IMR-90 (cell line): ENCODE data around the gene FPR3. TPM values are rescaled to one million over a fixed set of nuclear protein-coding genes. Genes with fewer than 3 reads are reported as not detected.

Experiments
- ATAC-seq: fragments of 200-7000 bp; cut with Tn5 transposase; 2 replicates; pipeline ENCODE4 v1.9.1; 2020; ENCODE audit warnings: low read depth, mild to moderate bottlenecking, moderate library complexity
- BruUV-seq: library from RNA; stranded (reverse); fragments of 400-500 nt; replicated peaks from 2 replicates; lab custom pipeline; 2021; lab: Mats Ljungman, UMichigan
- CTCF ChIA-PET: fragments of 300-600 bp; formaldehyde crosslinking; extraction: SDS; loops from one replicate; lab custom pipeline; 2021; ENCODE audit warnings: antibody characterized with exemption; lab: Yijun Ruan, JAX
- POLR2A ChIA-PET: fragments of 300-600 bp; sonication (Branson Sonifier 250); formaldehyde crosslinking; loops from one replicate; lab custom pipeline; 2022; ENCODE audit warnings: antibody characterized with exemption; ENCODE audit not compliant: unreplicated experiment; lab: Charles Lee
- DNase-seq: peaks from one replicate; pipeline ENCODE4 v3.0.0; 2013
- H2AFZ ChIP-seq: replicated peaks from 2 replicates; pipeline ENCODE3; 2013; ENCODE audit warnings: low read length, mild to moderate bottlenecking; ENCODE audit not compliant: poor library complexity
- H2AK5ac ChIP-seq: 2 replicates; pipeline ENCODE4 v1.6.1; 2013; ENCODE audit warnings: low read depth, low read length, inconsistent platforms
- H2AK9ac ChIP-seq: replicated peaks from 2 replicates; pipeline ENCODE3; 2013; ENCODE audit warnings: mild to moderate bottlenecking, low read depth, low read length, moderate library complexity; ENCODE audit not compliant: poor library complexity
- H2BK120ac ChIP-seq: 2 replicates; pipeline ENCODE4 v1.6.1; 2013; ENCODE audit warnings: low read depth, low read length, inconsistent platforms
- H2BK15ac ChIP-seq: 3 replicates; pipeline ENCODE4 v1.6.1; 2013; ENCODE audit warnings: low read depth, low read length, inconsistent platforms
- H2BK20ac ChIP-seq: 2 replicates; pipeline ENCODE4 v1.6.1; 2013; ENCODE audit warnings: low read depth, mild to moderate bottlenecking, inconsistent platforms, low read length, moderate library complexity
- H2BK5ac ChIP-seq: 2 replicates; pipeline ENCODE4 v1.6.1; 2013; ENCODE audit warnings: mild to moderate bottlenecking, low read depth, low read length, inconsistent platforms; ENCODE audit not compliant: poor library complexity, severe bottlenecking
- H3K14ac ChIP-seq: replicated peaks from 2 replicates; pipeline ENCODE4 v1.6.1; 2013; ENCODE audit warnings: low read depth, low read length, inconsistent platforms
- H3K18ac ChIP-seq: 2 replicates; pipeline ENCODE4 v1.6.1; 2013; ENCODE audit warnings: low read depth, low read length, control low read depth
- H3K23ac ChIP-seq: 2 replicates; pipeline ENCODE4 v1.6.1; 2013; ENCODE audit warnings: low read depth, low read length, inconsistent platforms
- H3K27ac ChIP-seq: 2 replicates; pipeline ENCODE4 v1.5.1; 2013; ENCODE audit warnings: mild to moderate bottlenecking, control low read depth, low read length; ENCODE audit not compliant: insufficient read depth
- H3K27me3 ChIP-seq: 2 replicates; pipeline ENCODE4 v1.6.1; 2013; ENCODE audit warnings: low read length; ENCODE audit not compliant: control insufficient read depth, insufficient read depth
- H3K36me3 ChIP-seq: 2 replicates; pipeline ENCODE4 v1.6.1; 2013; ENCODE audit warnings: low read length, mixed read lengths; ENCODE audit not compliant: control insufficient read depth, insufficient read depth
- H3K4ac ChIP-seq: 2 replicates; pipeline ENCODE4 v1.6.1; 2013; ENCODE audit warnings: low read depth, low read length, inconsistent platforms
- H3K4me1 ChIP-seq: 2 replicates; pipeline ENCODE4 v1.6.1; 2013; ENCODE audit warnings: low read length, mixed read lengths; ENCODE audit not compliant: control insufficient read depth, insufficient read depth
- H3K4me2 ChIP-seq: 2 replicates; pipeline ENCODE4 v1.6.1; 2013; ENCODE audit warnings: low read depth, mild to moderate bottlenecking, control low read depth, low read length, moderate library complexity
- H3K4me3 ChIP-seq: 2 replicates; pipeline ENCODE4 v1.5.1; 2013; ENCODE audit warnings: low read depth, mild to moderate bottlenecking, control low read depth, low read length, moderate library complexity; ENCODE audit not compliant: insufficient read depth
- H3K56ac ChIP-seq: 2 replicates; pipeline ENCODE4 v1.6.1; 2013; ENCODE audit warnings: low read length, inconsistent platforms; ENCODE audit not compliant: insufficient read depth; ENCODE audit errors: extremely low read depth
- H3K79me1 ChIP-seq, 2 experiments: 2 replicates each; pipeline ENCODE4 v1.6.1; 2013; ENCODE audit warnings: low read length in 2 of 2, inconsistent platforms in 1 of 2, low read depth in 1 of 2
- H3K9ac ChIP-seq: 2 replicates; pipeline ENCODE4 v1.6.1; 2013; ENCODE audit warnings: low read depth, low read length, control low read depth
- H3K9me1 ChIP-seq: 2 replicates; pipeline ENCODE4 v1.6.1; 2013; ENCODE audit warnings: low read length, inconsistent platforms; ENCODE audit not compliant: insufficient read depth
- H3K9me3 ChIP-seq: 2 replicates; pipeline ENCODE4 v1.6.1; 2013; ENCODE audit warnings: low read length; ENCODE audit not compliant: control insufficient read depth, insufficient read depth
- H4K20me1 ChIP-seq: 2 replicates; pipeline ENCODE4 v1.6.1; 2013; ENCODE audit warnings: low read length, inconsistent platforms; ENCODE audit not compliant: insufficient read depth
- H4K5ac ChIP-seq: 2 replicates; pipeline ENCODE4 v1.6.1; 2013; ENCODE audit warnings: mild to moderate bottlenecking, low read depth, low read length, control low read depth
- H4K8ac ChIP-seq, 2 experiments: 2 replicates each; pipeline ENCODE4 v1.6.1; 2013; ENCODE audit warnings: low read depth in 2 of 2, low read length in 2 of 2, control low read depth in 1 of 2, inconsistent platforms in 1 of 2
- H4K91ac ChIP-seq: 2 replicates; pipeline ENCODE4 v1.6.1; 2013; ENCODE audit warnings: low read depth, low read length, inconsistent platforms; ENCODE audit not compliant: insufficient read depth
- CEBPB ChIP-seq: IDR thresholded peaks from 2 replicates; pipeline ENCODE4 v1.6.1; 2012; ENCODE audit warnings: low read depth, low read length, improper control_type of control experiment
- CTCF ChIP-seq: conservative IDR thresholded peaks from 2 replicates; pipeline ENCODE4 v1.5.1; 2012; ENCODE audit warnings: mild to moderate bottlenecking, low read depth, low read length, improper control_type of control experiment
- MAFK ChIP-seq: IDR thresholded peaks from 2 replicates; pipeline ENCODE4 v1.6.1; 2012; ENCODE audit warnings: low read depth, low read length, improper control_type of control experiment
- MXI1 ChIP-seq: IDR thresholded peaks from 2 replicates; pipeline ENCODE4 v1.6.1; 2012; ENCODE audit warnings: low read depth, mild to moderate bottlenecking, low read length, moderate library complexity, borderline replicate concordance
- NFE2L2 ChIP-seq: fragments of 150-350 bp; IDR thresholded peaks from 2 replicates; pipeline ENCODE4 v1.6.1; 2016; ENCODE audit warnings: low read depth, mild to moderate bottlenecking, low read length
- POLR2A ChIP-seq: IDR thresholded peaks from 2 replicates; pipeline ENCODE4 v1.6.1; 2012; ENCODE audit warnings: mild to moderate bottlenecking, low read depth, low read length
- RAD21 ChIP-seq: IDR thresholded peaks from 2 replicates; pipeline ENCODE4 v1.6.1; 2012; ENCODE audit warnings: low read length, improper control_type of control experiment
- RCOR1 ChIP-seq: IDR thresholded peaks from 2 replicates; pipeline ENCODE4 v1.6.1; 2012; ENCODE audit warnings: mild to moderate bottlenecking, low read length, improper control_type of control experiment; ENCODE audit not compliant: insufficient replicate concordance
- RFX5 ChIP-seq: IDR thresholded peaks from 2 replicates; pipeline ENCODE4 v1.8.0; 2012; ENCODE audit warnings: low read depth, mild to moderate bottlenecking, low read length, moderate library complexity
- SMC3 ChIP-seq: fragments of 150-350 bp; IDR thresholded peaks from 2 replicates; pipeline ENCODE4 v1.6.1; 2016; ENCODE audit warnings: low read depth, mild to moderate bottlenecking, antibody characterized with exemption, low read length, moderate library complexity
- USF2 ChIP-seq: fragments of 150-350 bp; IDR thresholded peaks from 2 replicates; pipeline ENCODE4 v1.6.1; 2017; ENCODE audit warnings: mild to moderate bottlenecking, antibody characterized with exemption, low read length, low read depth
- WGBS, 2 experiments: methylation state at CpG; one replicate each; pipeline versions ENCODE4 v1.1.5 to v1.1.7; 2013; ENCODE audit warnings: missing lambda C conversion rate in 2 of 2; ENCODE audit not compliant: insufficient read length in 1 of 2; ENCODE audit errors: extremely low coverage in 2 of 2; 5-methylcytosine and 5-hydroxymethylcytosine counted together
- dilution Hi-C: fragments of 300-500 bp; cut with HindIII; formaldehyde crosslinking; loops from one replicate; pipeline ENCODE4 v1.14.3; 2018; ENCODE audit warnings: low sequenced_read_pairs; ENCODE audit not compliant: unreplicated experiment
- in situ Hi-C: fragments of 300-500 bp; cut with MboI; formaldehyde crosslinking; loops from 3 replicates; pipeline ENCODE4 v1.14.3; 2019; ENCODE audit warnings: low sequenced_read_pairs, inconsistent platforms, mixed read lengths
- intact Hi-C: fragments of 100-400 bp; cut with micrococcal nuclease; formaldehyde crosslinking; loops from 2 replicates; pipeline ENCODE4 v1.10.0; 2022
- polyA plus RNA-seq, 3 experiments: library from polyadenylated mRNA; depleted of rRNA; stranded (reverse); fragments of >200 nt; gene quantifications; 2 replicates each; pipeline ENCODE4 v1.2.3, GENCODE V29; 2012; ENCODE audit warnings: low replicate concordance in 1 of 3
- total RNA-seq: library from RNA; depleted of rRNA; stranded (reverse); fragments of >200 nt; gene quantifications from 2 replicates; pipeline ENCODE4 v1.2.3, GENCODE V29; 2012

Gene FPR3
- total and polyA plus RNA-seq, 2 of the 4 experiments (the other 2 are of a cell fraction) = not detected

GRCh38 chr19:51796195-51796679 lies 1.3 kb downstream of the FPR3 start:
- ATAC-seq (no peak), DNase-seq (no peak)
- Histone ChIP-seq H2BK15ac (no peak overlapping the region), H2AK5ac (no peak overlapping the region), H4K5ac (no peak overlapping the region), H4K91ac (no peak overlapping the region), H2AK9ac (no peak overlapping the region), H2BK5ac (no peak overlapping the region), H3K56ac (no peak overlapping the region), H4K20me1 (no peaks in the 10 kb centered on the region), H3K27me3 (no peaks in the 10 kb centered on the region), H2BK120ac (no peak overlapping the region), H3K18ac (no peak overlapping the region), H3K9me1 (no peaks in the 10 kb centered on the region), H3K4me2 (no peak overlapping the region), H3K79me1 (no peaks in the 10 kb centered on the region), H3K9me3 (peaks cover 2% of the 10 kb centered on the region; the same call in 1 of the 2 replicates), H3K27ac (no peak overlapping the region), H3K14ac (no peak overlapping the region), H3K36me3 (no peaks in the 10 kb centered on the region), H3K9ac (no peak overlapping the region), H2BK20ac (no peak overlapping the region), H3K4me1 (peaks cover 5% of the 10 kb centered on the region), H3K4ac (no peak overlapping the region), H2AFZ (no peak overlapping the region), H4K8ac (no peak overlapping the region), H3K23ac (no peak overlapping the region), H3K4me3 (no peak overlapping the region)
- intact Hi-C loops (no loop called here), dilution Hi-C loops (no loop called here), in situ Hi-C loops (no loop called here)
- no TSS peak for BruUV-seq
- ChIA-PET CTCF (interaction anchor here (0.8 kb wide), 1 partner anchor 18 kb away, joined by 3 read pairs; no protein-coding TSS in a partner anchor), POLR2A (no interaction called here)
- WGBS, 2 experiments = no CpG with 5 or more reads among the region's 8 CpGs
- no peak for TF ChIP-seq USF2
- no peak for TF ChIP-seq SMC3
- TF ChIP-seq CEBPB = no peak
- TF ChIP-seq RAD21 = no peak
- no peak for TF ChIP-seq NFE2L2
- no peak for TF ChIP-seq RCOR1
- no peak for TF ChIP-seq RFX5
- no peak for TF ChIP-seq MAFK
- TF ChIP-seq POLR2A = no peak
- no peak for TF ChIP-seq MXI1
- TF ChIP-seq CTCF = no peak
